ENCODE results near the gene PDZD8. TPM values are rescaled to one million over a fixed set of nuclear protein-coding genes. Genes with fewer than 3 reads are reported as not detected.

PDZD8 gene
- total and polyA plus RNA-seq, 2 donors from 2014 or later, result 7.4 to 41.9 TPM

- no peak for TF ChIP-seq CTCF (IDR thresholded peaks at IDR 0.05; ENCODE audit: borderline replicate concordance, extremely low read depth, insufficient read depth)
- DNase-seq (no peak), FAIRE-seq (no peak)
- Histone ChIP-seq H3K27ac (ENCODE audit: low read depth in 2 of 2, low read length in 2 of 2) (no peak overlapping the region), H3K4me1 (ENCODE audit: control insufficient read depth in 2 of 3, insufficient read depth in 2 of 3, low read depth in 1 of 3, low read length in 3 of 3) (peaks cover 0 to 4% (median 2%) of the 10 kb centered on the region in 3 donors), H3K9ac (ENCODE audit: low read length in 3 of 3) (no peak overlapping the region), H3K9me3 (ENCODE audit: control insufficient read depth in 2 of 3, insufficient read depth in 1 of 3, low read length in 3 of 3) (no peaks in the 10 kb centered on the region), H3K27me3 (ENCODE audit: control insufficient read depth, insufficient read depth, low read length) (no peaks in the 10 kb centered on the region), H3K4me3 (ENCODE audit: low read length in 3 of 3) (no peak overlapping the region), H3K36me3 (ENCODE audit: control insufficient read depth in 2 of 3, insufficient read depth in 3 of 3, low read length in 3 of 3) (no peaks in the 10 kb centered on the region)
- intact Hi-C loops (cut with DNase I), result no loop called here
Observed at GRCh38 chr10:117322260-117322659, 53.0 kb downstream of the PDZD8 start.

- H3K27ac ChIP-seq (ENCODE audit: low read depth in 2 of 2, low read length in 2 of 2), result no peak overlapping the region
- FAIRE-seq (peak; percentile 90), DNase-seq (peak in 2 of 5 donors; percentile 39 to 60)
- H3K36me3 ChIP-seq (ENCODE audit: control insufficient read depth in 2 of 3, insufficient read depth in 3 of 3, low read length in 3 of 3), result no peaks in the 10 kb centered on the region
- no peaks in the 10 kb centered on the region for H3K27me3 ChIP-seq (ENCODE audit: control insufficient read depth, insufficient read depth, low read length)
- no peaks in the 10 kb centered on the region for H3K9me3 ChIP-seq (ENCODE audit: control insufficient read depth in 2 of 3, insufficient read depth in 1 of 3, low read length in 3 of 3)
- no peak overlapping the region for H3K4me3 ChIP-seq (ENCODE audit: low read length in 3 of 3)
- H3K9ac ChIP-seq (ENCODE audit: low read length in 3 of 3), result no peak overlapping the region
- H3K4me1 ChIP-seq (ENCODE audit: control insufficient read depth in 2 of 3, insufficient read depth in 2 of 3, low read depth in 1 of 3, low read length in 3 of 3), result no peaks in the 10 kb centered on the region
- intact Hi-C loops (cut with DNase I), result no loop called here
- TF ChIP-seq CTCF (IDR thresholded peaks at IDR 0.05; ENCODE audit: borderline replicate concordance, extremely low read depth, insufficient read depth), result peak; percentile 58
Observed at GRCh38 chr10:117320050-117320665, 55.1 kb downstream of the PDZD8 start.

- peak; percentile 85 for FAIRE-seq
- H3K27ac ChIP-seq (ENCODE audit: low read depth in 2 of 2, low read length in 2 of 2), result no peak overlapping the region
- TF ChIP-seq CTCF (IDR thresholded peaks at IDR 0.05; ENCODE audit: borderline replicate concordance, extremely low read depth, insufficient read depth), result no peak
Observed at GRCh38 chr10:117318909-117319308, 56.3 kb downstream of the PDZD8 start.

GRCh38 chr10:117316701-117317100, 58.5 kb downstream of the PDZD8 start:
- intact Hi-C loops (cut with DNase I), result no loop called here
- no peaks in the 10 kb centered on the region for H3K36me3 ChIP-seq (ENCODE audit: control insufficient read depth in 2 of 3, insufficient read depth in 3 of 3, low read length in 3 of 3)
- DNase-seq, result no peak
- H3K4me3 ChIP-seq (ENCODE audit: low read length in 3 of 3), result no peak overlapping the region
- no peak overlapping the region for H3K9ac ChIP-seq (ENCODE audit: low read length in 3 of 3)
- no peak overlapping the region for H3K27ac ChIP-seq (ENCODE audit: low read depth in 2 of 2, low read length in 2 of 2)
- TF ChIP-seq CTCF (IDR thresholded peaks at IDR 0.05; ENCODE audit: borderline replicate concordance, extremely low read depth, insufficient read depth), result no peak
- no peak for FAIRE-seq
- H3K9me3 ChIP-seq (ENCODE audit: control insufficient read depth in 2 of 3, insufficient read depth in 1 of 3, low read length in 3 of 3), result no peaks in the 10 kb centered on the region
- H3K4me1 ChIP-seq (ENCODE audit: control insufficient read depth in 2 of 3, insufficient read depth in 2 of 3, low read depth in 1 of 3, low read length in 3 of 3), result no peaks in the 10 kb centered on the region
- no peaks in the 10 kb centered on the region for H3K27me3 ChIP-seq (ENCODE audit: control insufficient read depth, insufficient read depth, low read length)

More at GRCh38 chr10:117318909-117319308, 56.3 kb downstream of the PDZD8 start:
- intact Hi-C loops (cut with DNase I), result no loop called here
- no peak for DNase-seq
- H3K4me1 ChIP-seq (ENCODE audit: control insufficient read depth in 2 of 3, insufficient read depth in 2 of 3, low read depth in 1 of 3, low read length in 3 of 3), result no peaks in the 10 kb centered on the region
- no peaks in the 10 kb centered on the region for H3K27me3 ChIP-seq (ENCODE audit: control insufficient read depth, insufficient read depth, low read length)
- no peaks in the 10 kb centered on the region for H3K9me3 ChIP-seq (ENCODE audit: control insufficient read depth in 2 of 3, insufficient read depth in 1 of 3, low read length in 3 of 3)
- H3K36me3 ChIP-seq (ENCODE audit: control insufficient read depth in 2 of 3, insufficient read depth in 3 of 3, low read length in 3 of 3), result no peaks in the 10 kb centered on the region
- no peak overlapping the region for H3K4me3 ChIP-seq (ENCODE audit: low read length in 3 of 3)
- no peak overlapping the region for H3K9ac ChIP-seq (ENCODE audit: low read length in 3 of 3)

All from kidney (tissue), 14 donors.